GM19467 (cell line): Measurements from ENCODE around the gene KDM1B.
"Not testable (repeated sequence)": the region's sequence is repeated elsewhere in the genome, so short reads cannot be mapped to it uniquely, and the experiment has no call there.

Source experiments
- ATAC-seq: cut with Tn5 transposase; IDR thresholded peaks from one replicate; pipeline ENCODE4 v1.9.1; 2021; ENCODE audit warnings: mild to moderate bottlenecking, moderate library complexity; ENCODE audit not compliant: unreplicated experiment

The KDM1B gene

DNA sequence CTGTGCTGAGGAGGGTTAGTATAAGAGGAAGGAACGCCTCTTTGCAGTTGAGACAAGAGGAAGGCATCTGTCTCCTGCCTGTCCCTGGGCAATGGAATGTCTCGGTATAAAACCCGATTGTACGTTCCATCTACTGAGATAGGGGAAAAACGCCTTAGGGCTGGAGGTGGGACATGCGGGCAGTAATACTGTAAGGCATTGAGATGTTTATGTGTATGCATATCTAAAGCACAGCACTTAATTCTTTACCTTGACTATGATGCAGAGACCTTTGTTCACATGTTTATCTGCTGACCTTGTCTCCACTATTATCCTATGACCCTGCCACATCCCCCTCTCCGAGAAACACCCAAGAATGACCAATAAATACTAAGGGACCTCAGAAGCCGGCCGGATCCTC, 71.9 kb downstream of the KDM1B start:
- ATAC-seq: not testable (repeated sequence)

DNA sequence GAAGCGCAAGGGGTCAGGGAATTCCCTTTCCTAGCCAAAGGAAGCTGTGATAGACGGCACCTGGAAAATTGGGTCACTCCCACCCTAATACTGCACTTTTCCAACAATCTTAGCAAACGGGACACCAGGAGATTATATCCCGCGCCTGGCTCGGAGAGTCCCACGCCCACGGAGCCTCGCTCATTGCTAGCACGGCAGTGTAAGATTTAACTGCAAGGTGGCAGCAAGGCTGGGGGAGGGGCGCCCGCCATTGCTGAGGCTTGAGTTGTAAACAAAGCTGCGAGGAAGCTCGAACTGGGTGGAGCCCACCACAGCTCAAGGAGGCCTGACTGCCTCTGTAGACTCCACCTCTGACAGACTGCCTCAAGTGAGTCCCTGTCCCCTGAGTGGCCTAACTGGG, 73.4 kb downstream of the KDM1B start:
- ATAC-seq: not testable (repeated sequence)

DNA sequence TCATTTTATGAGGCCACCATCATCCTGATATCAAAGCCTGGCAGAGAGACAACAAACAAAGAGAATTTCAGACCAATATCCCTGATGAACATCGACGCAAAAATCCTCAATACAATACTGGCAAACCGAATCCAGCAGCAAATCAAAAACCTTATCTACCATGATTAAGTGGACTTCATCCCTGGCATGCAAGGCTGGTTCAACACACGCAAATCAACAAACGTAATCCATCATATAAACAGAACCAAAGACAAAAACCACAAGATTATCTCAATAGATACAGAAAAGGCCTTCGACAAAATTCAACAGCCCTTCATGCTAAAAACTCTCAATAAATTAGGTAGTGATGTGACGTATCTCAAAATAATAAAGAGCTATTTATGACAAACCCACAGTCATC, 76.6 kb downstream of the KDM1B start:
- not testable (repeated sequence) for ATAC-seq

DNA sequence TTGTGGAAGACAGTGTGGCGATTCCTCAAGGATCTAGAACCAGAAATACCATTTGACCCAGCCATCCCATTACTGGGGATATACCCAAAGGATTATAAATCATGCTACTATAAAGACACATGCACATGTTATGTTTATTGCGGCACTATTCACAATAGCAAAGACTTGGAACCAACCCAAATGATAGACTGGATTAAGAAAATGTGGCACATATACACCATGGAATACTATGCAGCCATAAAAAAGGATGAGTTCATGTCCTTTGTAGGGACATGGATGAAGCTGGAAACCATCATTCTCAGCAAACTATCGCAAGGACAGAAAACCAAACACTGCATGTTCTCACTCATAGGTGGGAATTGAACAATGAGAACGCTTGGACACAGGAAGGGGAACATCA, 78.5 kb downstream of the KDM1B start:
- not testable (repeated sequence) for ATAC-seq

DNA sequence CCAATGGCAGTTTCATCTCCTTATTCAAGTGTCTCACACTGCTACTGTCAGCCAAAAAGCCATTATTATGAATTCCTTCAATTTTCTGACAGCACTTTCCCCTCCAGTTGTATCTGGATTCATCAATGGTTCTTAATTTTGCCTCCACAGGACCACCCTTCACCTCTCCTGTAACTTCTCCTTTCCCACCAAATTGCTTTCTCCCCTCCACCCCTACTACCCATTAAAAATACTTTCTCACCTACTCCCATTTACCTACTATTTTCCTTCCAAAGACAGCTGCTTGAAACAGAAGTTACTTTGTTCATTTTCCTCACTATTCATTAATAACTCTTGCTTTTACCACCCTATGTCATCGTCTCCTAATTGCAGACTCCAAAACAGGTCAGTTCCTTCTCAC, 79.3 kb downstream of the KDM1B start:
- no peak for ATAC-seq

DNA sequence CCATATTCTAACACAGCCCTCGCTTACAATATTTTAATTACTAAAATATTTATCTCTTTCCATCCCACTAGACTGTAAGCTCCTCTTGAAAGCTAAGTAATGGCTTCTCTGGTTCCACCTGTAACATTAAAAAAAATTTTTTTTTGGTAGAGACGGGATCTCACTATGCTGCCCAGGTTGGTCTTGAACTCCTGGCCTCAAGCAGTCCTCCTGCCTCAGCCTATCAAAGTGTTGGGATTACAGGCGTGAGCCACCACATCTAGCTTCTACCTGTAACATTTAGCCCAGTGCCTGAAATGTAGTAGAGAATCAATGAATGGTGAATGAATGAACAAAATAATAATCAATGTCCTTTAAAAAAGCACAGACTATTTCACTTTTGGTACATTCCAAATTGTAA, 80.3 kb downstream of the KDM1B start:
- no peak for ATAC-seq

DNA sequence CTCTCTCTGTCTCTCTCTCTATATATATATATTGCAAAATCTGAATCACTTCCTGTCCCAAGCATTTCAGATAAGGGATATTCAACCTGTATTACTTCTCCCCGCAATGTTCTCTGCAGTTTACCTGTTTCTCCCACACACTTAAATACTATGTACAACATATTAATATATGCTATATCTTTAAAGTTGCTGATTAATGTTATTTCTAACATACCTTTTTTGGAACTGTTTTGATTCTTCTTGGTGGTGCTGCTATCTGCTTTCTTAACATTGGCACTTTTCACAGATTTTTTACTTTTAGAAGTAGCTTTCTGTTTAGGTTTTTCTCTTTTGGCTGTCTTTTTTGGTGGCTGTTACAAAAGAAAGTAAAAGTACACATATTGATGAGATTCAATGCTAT, 81.9 kb downstream of the KDM1B start:
- no peak for ATAC-seq

DNA sequence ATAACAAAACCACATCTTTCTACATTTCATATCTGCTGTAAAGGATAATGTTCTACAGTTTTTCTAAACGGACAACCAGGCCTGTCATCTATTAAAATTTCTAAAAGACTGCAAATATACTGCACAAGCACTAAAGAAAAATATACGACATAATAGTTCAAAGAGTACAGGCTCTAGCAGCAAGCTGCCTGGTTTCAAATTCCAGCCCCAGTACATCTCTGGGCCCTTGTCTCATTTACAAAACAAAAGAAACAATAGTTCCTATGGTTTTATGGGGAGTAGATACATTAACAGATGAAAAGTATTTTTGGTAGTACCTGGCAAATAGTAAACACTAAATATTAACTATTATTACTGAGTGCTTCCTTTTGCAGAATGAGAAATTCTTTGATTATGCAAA, 85.0 kb downstream of the KDM1B start:
- ATAC-seq: no peak

DNA sequence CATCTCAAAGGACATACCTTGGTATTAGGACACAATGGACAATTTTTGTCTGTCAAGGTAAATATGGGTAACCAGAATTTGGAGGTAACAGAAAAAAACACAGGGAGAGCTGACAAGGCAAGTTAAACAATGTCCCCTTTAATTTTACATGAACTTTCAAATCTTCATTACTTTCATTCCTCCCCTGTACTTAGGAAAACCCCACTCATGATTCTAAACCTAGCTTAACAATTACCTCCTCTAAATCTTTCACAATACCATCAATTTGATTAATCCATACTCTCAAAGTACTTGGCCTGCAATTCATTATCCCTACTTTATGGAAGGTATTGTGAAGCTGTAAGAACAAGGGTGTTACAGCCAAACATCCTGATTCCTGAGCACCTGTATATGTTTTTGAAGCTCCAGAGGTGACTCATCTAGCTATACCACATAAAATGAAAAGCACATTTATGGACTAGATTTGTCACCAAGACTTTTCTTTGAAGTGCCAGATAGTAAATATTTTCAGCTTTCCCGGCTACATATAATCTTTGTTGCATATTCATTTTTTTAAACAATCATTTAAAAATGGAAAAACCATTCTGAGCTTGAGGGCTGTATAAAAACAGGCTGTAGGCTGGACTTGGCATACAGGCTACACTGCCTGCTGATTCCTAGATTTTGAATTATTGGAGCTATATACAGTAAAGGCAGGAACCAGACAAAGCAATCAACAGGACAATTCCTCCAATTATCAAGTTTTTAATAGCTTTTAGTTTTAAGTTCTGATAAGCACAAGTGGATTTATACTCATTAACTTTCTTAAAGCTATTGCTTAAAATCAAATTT, 86.2 kb downstream of the KDM1B start:
- no peak for ATAC-seq

DNA sequence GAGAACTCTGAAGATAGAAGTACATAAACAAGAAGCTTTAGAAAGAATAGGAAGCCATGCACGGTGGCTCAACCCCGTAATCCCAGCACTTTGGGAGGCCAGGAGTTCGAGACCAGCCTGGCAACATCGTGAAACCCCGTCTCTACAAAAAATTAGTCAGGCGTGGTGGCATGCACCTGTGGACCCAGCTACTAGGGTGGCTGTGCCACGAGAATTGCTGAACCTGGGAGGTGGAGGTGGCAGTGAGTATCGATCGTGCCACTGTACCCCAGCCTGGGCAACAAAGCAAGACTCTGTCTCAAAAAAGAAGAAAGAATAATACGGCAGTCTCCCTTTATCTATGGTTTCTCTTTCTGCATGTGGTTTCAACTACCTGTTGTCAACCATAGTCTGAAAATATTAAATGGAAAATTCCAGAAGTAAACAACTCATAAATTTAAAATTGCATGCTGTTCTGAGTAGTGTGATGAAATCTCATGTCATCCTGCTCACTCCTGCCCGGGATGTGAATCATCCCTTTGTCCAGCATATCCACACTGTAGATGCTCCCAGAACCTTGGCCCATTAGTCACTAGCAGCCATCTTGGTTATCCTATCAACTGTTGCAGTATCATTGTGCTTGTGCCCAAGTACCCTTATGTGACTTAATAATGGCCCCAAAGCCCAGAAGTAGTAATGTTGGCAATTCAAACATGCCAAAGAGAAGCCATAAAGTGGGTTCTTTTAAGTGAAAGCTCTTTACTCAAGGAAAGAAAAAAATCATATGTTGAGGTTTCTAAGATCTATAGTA, 87.0 kb downstream of the KDM1B start:
- no peak for ATAC-seq

DNA sequence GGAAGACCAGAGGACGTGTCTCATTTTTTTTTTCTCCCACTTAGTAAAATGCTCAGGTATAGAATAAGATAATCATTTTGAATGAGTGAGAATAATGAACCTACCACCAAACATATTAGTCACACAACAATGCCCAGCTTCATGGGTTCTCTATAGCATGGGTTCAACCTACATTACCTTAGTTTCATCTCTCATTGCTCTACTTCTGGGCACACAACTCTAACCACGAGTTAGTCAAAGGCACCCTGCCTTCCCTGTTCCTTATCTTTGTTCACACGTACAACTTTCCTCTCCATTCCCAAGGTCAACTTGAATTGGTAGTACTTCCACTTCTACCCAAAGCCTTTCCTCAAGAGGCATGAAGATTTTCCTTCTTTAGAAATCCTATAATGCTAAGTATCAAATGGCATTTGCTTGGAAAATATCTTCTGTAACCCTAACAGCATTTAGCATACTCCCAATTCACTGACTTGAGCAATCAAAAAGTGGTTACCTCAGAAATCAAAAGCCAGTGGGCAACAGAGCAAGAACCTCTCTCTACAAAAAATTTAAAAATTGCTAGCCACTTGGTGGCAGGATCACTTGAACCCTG, 88.2 kb downstream of the KDM1B start:
- ATAC-seq: no peak

DNA sequence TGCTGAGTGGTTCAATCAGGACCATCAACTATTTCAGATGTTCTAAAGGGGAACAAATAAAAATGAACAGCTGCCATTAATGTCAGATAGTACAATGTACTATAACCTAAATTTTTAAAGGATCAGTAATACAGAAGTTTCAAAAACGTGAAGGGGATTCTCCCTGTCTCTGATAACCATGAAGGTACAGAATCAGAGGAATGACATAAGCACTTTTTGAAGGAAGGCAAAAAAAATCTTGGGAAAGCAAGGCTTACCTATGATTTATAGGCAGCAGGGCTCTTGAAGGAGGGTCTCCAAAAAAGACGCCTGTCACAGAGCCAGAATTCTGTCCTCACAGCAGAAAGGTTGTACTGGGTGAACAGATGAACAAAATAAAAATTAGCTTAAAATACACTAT, 89.0 kb downstream of the KDM1B start:
- ATAC-seq: no peak

DNA sequence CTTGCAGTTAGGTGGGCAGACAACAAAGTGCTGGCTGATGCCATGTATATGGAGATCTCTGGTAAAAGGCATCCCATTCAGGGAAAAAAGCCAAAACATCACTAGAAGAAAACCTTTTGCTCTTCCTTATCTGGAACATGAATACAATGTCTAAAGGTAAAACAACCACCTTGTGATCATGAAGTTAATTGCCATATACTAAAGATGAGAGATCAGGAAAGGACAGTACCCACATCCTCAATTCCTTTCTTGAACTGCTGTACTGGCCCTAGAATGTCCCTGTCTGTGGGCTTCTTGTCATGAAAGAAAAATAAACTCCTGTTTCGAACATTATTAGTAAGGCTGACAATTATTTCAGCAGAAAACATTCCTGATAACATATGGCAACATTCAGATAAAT, 89.9 kb downstream of the KDM1B start:
- no peak for ATAC-seq

DNA sequence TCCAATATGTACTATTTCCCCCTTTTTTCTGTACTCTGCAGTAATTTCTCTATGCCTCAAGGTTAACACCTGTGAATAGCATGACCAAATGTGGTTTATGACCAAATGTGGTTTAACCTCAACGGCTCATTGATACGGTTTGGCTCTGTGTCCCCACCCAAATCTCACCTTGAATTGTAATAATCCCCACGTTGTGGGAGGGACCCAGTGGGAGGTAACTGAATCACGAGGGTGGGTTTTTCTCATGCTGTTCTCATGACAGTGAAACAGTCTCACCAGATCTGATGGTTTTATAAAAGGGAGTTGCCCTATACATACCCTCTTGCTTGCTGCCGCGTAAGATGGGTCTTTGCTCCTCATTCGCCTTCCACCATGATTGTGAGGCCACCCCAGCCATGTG, 90.4 kb downstream of the KDM1B start:
- no peak for ATAC-seq

DNA sequence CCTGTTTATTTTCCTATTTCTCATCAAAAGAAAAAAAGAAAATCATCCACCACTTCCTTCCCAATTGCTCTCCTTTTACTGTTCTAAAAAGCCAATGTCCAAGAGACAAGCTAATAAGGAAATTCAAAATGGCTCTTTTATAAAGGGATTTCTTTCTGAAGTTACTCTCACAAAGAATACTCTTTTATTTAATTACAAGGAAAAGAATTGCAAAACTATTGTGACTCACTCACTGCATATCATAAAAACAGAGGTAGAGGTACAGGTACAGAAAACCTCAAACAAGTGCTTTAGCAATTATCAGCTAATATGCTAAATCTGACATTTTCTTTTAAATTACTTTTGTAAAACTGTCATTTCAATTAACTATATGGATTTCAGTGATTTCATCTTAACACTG, 91.0 kb downstream of the KDM1B start:
- no peak for ATAC-seq

DNA sequence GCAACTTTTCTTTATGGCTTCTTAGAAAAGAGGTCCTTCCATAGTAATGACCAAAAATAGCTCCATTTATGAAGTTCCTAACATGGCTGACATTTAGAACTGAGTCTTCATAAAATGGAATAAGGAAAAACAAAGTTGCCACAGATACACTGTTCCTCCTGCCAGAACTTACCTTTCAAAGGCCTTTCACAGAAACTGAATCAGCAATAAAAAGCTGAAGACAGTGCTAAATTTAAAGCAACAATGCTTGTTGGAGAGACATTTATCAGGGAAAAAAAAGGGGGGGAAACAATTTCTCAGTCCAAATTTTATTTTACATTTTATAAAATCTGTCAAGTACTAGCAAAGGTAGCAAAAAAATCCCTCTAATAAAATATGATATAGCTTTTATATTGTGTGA, 91.8 kb downstream of the KDM1B start:
- ATAC-seq: no peak

DNA sequence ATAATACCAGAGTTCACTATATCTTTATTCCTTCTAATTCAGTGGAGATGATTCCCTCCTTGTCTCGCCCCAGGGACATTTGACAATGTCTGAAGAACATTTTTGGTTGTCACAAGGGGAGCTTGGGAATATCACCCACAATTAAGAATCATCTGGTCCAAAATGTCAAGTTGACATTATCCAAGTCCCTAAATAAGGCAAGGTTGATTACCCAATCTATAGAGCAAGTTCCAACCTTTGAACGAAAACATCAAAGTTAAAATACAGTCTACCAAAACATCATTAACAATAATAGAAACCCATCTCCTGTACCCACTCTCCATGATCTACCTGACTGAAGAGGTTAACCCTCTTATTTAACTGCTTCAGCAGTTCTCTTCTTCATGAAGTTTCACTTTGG, 93.5 kb downstream of the KDM1B start:
- no peak for ATAC-seq

DNA sequence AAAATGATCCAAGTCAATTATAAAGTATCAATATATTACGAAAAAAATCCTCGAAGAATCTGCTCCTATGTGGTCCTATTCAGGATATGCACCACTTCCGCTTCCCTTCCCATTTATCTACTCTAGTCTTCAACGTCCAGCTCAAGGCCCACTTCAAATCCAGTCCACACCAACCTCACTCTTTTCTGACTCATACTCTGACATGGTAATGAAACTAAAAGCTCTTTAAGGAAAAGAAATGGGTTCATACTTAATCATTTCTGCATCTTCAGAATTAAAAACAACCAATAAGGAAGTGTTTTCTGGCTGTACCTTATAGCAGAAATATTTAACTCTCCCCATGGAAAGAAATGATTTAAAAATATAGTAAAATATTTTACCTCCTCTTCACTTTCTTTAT, 94.0 kb downstream of the KDM1B start:
- ATAC-seq: no peak

DNA sequence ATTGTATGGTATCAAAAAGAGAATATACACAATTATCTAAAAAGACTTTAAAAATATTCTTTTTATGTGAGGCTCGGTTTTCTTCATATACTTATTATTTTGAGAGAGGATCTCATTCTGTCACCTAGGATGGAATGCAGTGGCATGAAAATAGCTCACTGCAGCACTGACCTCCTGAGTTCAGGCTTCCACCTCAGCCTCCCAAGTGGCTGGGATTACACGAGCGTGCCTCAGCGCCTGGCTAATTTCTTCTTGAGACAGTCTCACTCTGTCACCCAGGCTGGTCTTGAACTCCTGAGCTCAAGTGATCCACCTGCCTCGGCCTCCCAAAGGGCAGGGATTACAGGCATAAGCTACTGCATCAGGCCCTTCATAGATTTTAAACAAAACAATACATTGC, 98.4 kb downstream of the KDM1B start:
- no peak for ATAC-seq

DNA sequence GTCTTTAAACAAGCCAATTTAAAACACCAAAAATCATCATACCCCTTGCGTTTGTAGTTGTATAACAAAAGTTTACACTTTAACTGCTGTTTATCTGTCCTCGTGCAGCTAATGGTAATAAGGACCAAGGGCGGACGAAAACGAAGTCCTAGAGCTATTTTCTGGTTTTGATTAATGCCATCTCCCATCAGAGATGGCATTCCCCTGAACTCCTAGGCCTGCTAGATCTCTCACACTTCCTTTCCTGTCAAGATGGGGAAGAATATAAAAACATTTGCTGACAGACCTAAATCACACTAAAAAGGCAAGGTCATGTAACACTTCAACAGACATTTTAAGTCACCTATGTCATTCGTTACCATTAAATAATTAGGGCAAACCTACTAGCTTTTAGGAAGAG, 99.6 kb downstream of the KDM1B start:
- no peak for ATAC-seq

DNA sequence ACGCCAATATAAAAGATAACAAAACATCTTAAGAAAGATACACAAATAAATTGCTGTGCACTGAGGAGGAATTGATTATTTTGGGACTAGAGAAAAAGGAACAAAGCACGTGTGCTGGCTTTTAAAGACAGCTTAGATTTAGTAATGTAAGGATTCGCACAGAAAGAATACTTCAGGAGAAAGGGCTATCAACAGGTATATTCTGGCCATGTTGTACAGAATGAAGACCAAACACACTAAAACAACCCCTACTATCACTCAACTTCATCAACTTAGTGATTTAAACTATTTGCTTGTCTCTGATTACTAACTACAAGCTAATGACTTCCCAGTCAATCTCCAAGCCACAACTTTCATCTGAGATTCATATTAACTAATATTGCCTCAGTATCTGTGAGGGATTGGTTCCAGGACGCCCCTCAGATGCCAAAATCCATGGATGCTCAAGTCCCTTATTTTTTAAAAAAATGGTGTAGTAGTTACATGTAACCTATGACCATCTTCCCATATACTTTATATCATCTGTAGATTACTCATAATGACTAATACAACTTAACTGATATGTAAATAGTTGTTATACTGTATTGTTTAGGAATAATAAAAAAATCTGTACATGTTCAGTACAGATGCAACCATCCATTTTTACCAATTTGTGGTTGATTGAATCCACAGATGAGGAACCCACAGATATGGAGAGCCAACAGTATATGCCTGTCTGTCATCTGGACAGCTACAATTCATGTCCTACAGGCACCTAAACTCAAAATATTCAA, 104.6 kb downstream of the KDM1B start:
- ATAC-seq: no peak
